B cell (primary cell): Measurements from ENCODE around the gene BYSL. TPM values are rescaled to one million over a fixed set of nuclear protein-coding genes. Genes with fewer than 3 reads are reported as not detected.

ENCODE experiments used
- ATAC-seq: fragments of 200-7000 bp; cut with Tn5 transposase; one replicate; pipeline ENCODE4 v1.10.0; 2021; ENCODE audit warnings: low read depth, mild to moderate bottlenecking, moderate number of reproducible peaks, moderate library complexity
- CTCF ChIA-PET: fragments of 350-600 bp; sonication (Branson Sonifier 250); formaldehyde crosslinking; loops from one replicate; lab custom pipeline; 2021; ENCODE audit warnings: antibody characterized with exemption, inconsistent platforms; lab: Charles Lee
- POLR2A ChIA-PET: fragments of 350-600 bp; sonication (Branson Sonifier 250); formaldehyde crosslinking; loops from one replicate; lab custom pipeline; 2021; ENCODE audit warnings: antibody characterized with exemption; lab: Charles Lee
- DNase-seq: peaks from one replicate; pipeline ENCODE4 v3.0.0; 2013
- H2AFZ ChIP-seq: 2 replicates; pipeline ENCODE4 v1.6.1; 2012; ENCODE audit warnings: mild to moderate bottlenecking, low read depth, low read length; ENCODE audit not compliant: insufficient read depth, poor library complexity, severe bottlenecking
- H3K27ac ChIP-seq, 2 donors: 1 replicate in 1 of 2; 2 replicates in 1 of 2; pipeline ENCODE4 v1.5.1; 2012 to 2013; ENCODE audit warnings: low read length in 2 of 2, mild to moderate bottlenecking in 2 of 2, moderate library complexity in 1 of 2
- H3K27me3 ChIP-seq, 4 experiments: fragments of 200-600 bp in 1 of 4; sonication (generic) in 1 of 4; replicated peaks in 1 of 4; 1 replicate in 2 of 4; 2 replicates in 2 of 4; pipeline versions ENCODE4 v1.6.1 to v1.7.0; 2013 to 2016; ENCODE audit warnings: low read length in 3 of 4, mild to moderate bottlenecking in 2 of 4, mixed read lengths in 1 of 4, moderate library complexity in 1 of 4; ENCODE audit not compliant: insufficient read depth in 4 of 4, control insufficient read depth in 3 of 4; ENCODE audit errors: control extremely low read depth in 1 of 4
- H3K36me3 ChIP-seq, 2 experiments: replicated peaks in 1 of 2; 1 replicate in 1 of 2; 2 replicates in 1 of 2; pipeline versions ENCODE4 v1.6.1 to v1.7.1; 2013; ENCODE audit warnings: low read length in 1 of 2; ENCODE audit not compliant: insufficient read depth in 2 of 2, control insufficient read depth in 1 of 2; ENCODE audit errors: control extremely low read depth in 1 of 2, extremely low read depth in 1 of 2
- H3K4me1 ChIP-seq, 2 donors: fragments of 200-600 bp in 1 of 2; sonication (generic) in 1 of 2; 1 replicate in 1 of 2; 2 replicates in 1 of 2; pipeline versions ENCODE4 v1.5.1 to v1.6.1; 2013 to 2017; ENCODE audit warnings: low read length in 2 of 2; ENCODE audit not compliant: control insufficient read depth in 2 of 2, insufficient read depth in 2 of 2
- H3K4me2 ChIP-seq: replicated peaks from 2 replicates; pipeline ENCODE3; 2012; ENCODE audit warnings: mild to moderate bottlenecking, low read depth, low read length; ENCODE audit not compliant: poor library complexity, severe bottlenecking
- H3K4me3 ChIP-seq, 5 experiments: fragments of 200-600 bp in 1 of 5; sonication (generic) in 1 of 5; 1 replicate in 3 of 5; 2 replicates in 2 of 5; pipeline versions ENCODE4 v1.5.1 to v1.7.0; 2011 to 2016; ENCODE audit warnings: low read length in 4 of 5, mild to moderate bottlenecking in 4 of 5, low read depth in 2 of 5, control low read depth in 1 of 5, moderate library complexity in 1 of 5; ENCODE audit not compliant: insufficient read depth in 1 of 5; ENCODE audit errors: control extremely low read depth in 1 of 5, extremely low read depth in 1 of 5
- H3K79me2 ChIP-seq: fragments of 200-600 bp; sonication (generic); one replicate; pipeline ENCODE4 v1.6.0; 2016; ENCODE audit warnings: low read length; ENCODE audit not compliant: control insufficient read depth, insufficient read depth
- H3K9ac ChIP-seq: fragments of 200-600 bp; sonication (generic); 2 replicates; pipeline ENCODE4 v1.6.1; 2017; ENCODE audit warnings: mild to moderate bottlenecking, low read length, moderate library complexity
- H3K9me3 ChIP-seq, 3 donors: one replicate each; pipeline versions ENCODE4 v1.6.1 to v1.7.1; 2013; ENCODE audit warnings: low read length in 2 of 3; ENCODE audit not compliant: control insufficient read depth in 2 of 3, insufficient read depth in 1 of 3; ENCODE audit errors: control extremely low read depth in 1 of 3
- H4K20me1 ChIP-seq: 2 replicates; pipeline ENCODE4 v1.6.0; 2012; ENCODE audit warnings: mild to moderate bottlenecking, low read length; ENCODE audit not compliant: insufficient read depth, control insufficient read depth, poor library complexity, severe bottlenecking
- H3K27ac Mint-ChIP-seq: one replicate; pipeline ENCODE4 v1.8.0; 2021; ENCODE audit warnings: mixed read lengths
- H3K27me3 Mint-ChIP-seq: one replicate; pipeline ENCODE4 v1.8.0; 2021; ENCODE audit warnings: mixed read lengths
- H3K4me1 Mint-ChIP-seq: one replicate; pipeline ENCODE4 v1.8.0; 2021; ENCODE audit warnings: mixed read lengths
- H3K4me3 Mint-ChIP-seq: one replicate; pipeline ENCODE4 v1.8.0; 2021; ENCODE audit warnings: mixed read lengths
- H3K9me3 Mint-ChIP-seq: one replicate; pipeline ENCODE4 v1.8.0; 2022; ENCODE audit warnings: mixed read lengths; ENCODE audit not compliant: insufficient read depth
- CTCF ChIP-seq: fragments of 200-600 bp; IDR thresholded peaks from one replicate; pipeline ENCODE4 v1.8.0; 2022; ENCODE audit warnings: antibody characterized with exemption, mild to moderate bottlenecking
- EZH2 ChIP-seq: IDR thresholded peaks from 2 replicates; pipeline ENCODE4 v1.6.1; 2012; ENCODE audit warnings: borderline replicate concordance, low read depth, mild to moderate bottlenecking, moderate library complexity, low read length; ENCODE audit not compliant: insufficient read depth, poor library complexity, severe bottlenecking
- whole genome bisulfite sequencing: methylation state at CpG from one replicate; pipeline ENCODE4 v1.1.5; 2013; ENCODE audit warnings: missing lambda C conversion rate; ENCODE audit not compliant: insufficient coverage; 5-methylcytosine and 5-hydroxymethylcytosine counted together
- intact Hi-C: fragments of 100-400 bp; cut with micrococcal nuclease; formaldehyde crosslinking; loops from one replicate; pipeline ENCODE4 v1.10.0; 2022
- polyA plus RNA-seq: library from polyadenylated mRNA; depleted of rRNA; stranded (reverse); fragments of >200 nt; gene quantifications from 2 replicates; pipeline ENCODE4 v1.2.3, GENCODE V29; 2012
- total RNA-seq, 2 donors: library from RNA; stranded (reverse); fragments of 120-200 nt in 1 of 2; gene quantifications; 1 replicate in 1 of 2; 2 replicates in 1 of 2; pipeline versions ENCODE4 v1.2.3 to v1.2.4, GENCODE V29; 2013 to 2022

BYSL gene
- total and polyA plus RNA-seq, 2 donors (not counting 1 experiment from before 2014, with no cell fraction given) = 6.0 to 11.1 TPM

- Histone ChIP-seq H3K4me1 (no peaks in the 10 kb centered on the region), H3K9me3 (no peaks in the 10 kb centered on the region), H3K9ac (no peak overlapping the region), H3K27me3 (no peaks in the 10 kb centered on the region), H2AFZ (no peak overlapping the region), H3K4me2 (no peak overlapping the region), H3K36me3 (peaks cover 0 to 26% of the 10 kb centered on the region in 2 experiments), H4K20me1 (no peaks in the 10 kb centered on the region), H3K4me3 (no peak overlapping the region), H3K27ac (no peak overlapping the region), H3K79me2 (no peaks in the 10 kb centered on the region)
- H3K9me3 Mint-ChIP-seq = no peaks in the 10 kb centered on the region
- H3K27ac Mint-ChIP-seq = no peak overlapping the region
- H3K27me3 Mint-ChIP-seq = no peaks in the 10 kb centered on the region
- TF ChIP-seq EZH2 (no peak), CTCF (peak; percentile 26)
- CTCF ChIA-PET = interaction anchor here (0.8 to 1.5 kb wide), 4 partner anchors 31 to 143 kb away, joined by 3 to 14 read pairs (median 6); no protein-coding TSS in a partner anchor
- WGBS = 80% methylated on average over 1 of the region's 1 CpG
- intact Hi-C loops = loop anchor here (1.0 kb wide), 1 partner anchor 142 kb away; no protein-coding TSS in a partner anchor
- POLR2A ChIA-PET = no interaction called here
- ATAC-seq (no peak), DNase-seq (peak; percentile 47)
- H3K4me1 Mint-ChIP-seq = no peaks in the 10 kb centered on the region
- H3K4me3 Mint-ChIP-seq = no peak overlapping the region
Observed at GRCh38 chr6:41901882-41902519, 19.3 kb upstream of the BYSL start.

GRCh38 chr6:41909727-41910126 is 11.6 kb upstream of the BYSL start:
- Histone ChIP-seq H3K4me1 (no peaks in the 10 kb centered on the region), H3K9me3 (no peaks in the 10 kb centered on the region), H2AFZ (no peak overlapping the region), H3K27ac (no peak overlapping the region), H3K27me3 (no peaks in the 10 kb centered on the region), H3K79me2 (peaks cover 50% of the 10 kb centered on the region), H3K36me3 (peaks cover 3 to 52% of the 10 kb centered on the region in 2 experiments), H3K9ac (no peak overlapping the region), H3K4me2 (no peak overlapping the region), H4K20me1 (peaks cover 4% of the 10 kb centered on the region), H3K4me3 (no peak overlapping the region)
- ChIA-PET CTCF (interaction anchor here (0.9 to 1.3 kb wide), 2 partner anchors 12 to 135 kb away, joined by 3 to 4 read pairs; no protein-coding TSS in a partner anchor), POLR2A (no interaction called here)
- H3K27ac Mint-ChIP-seq = no peak overlapping the region
- no peak overlapping the region for H3K4me3 Mint-ChIP-seq
- H3K27me3 Mint-ChIP-seq = no peaks in the 10 kb centered on the region
- H3K9me3 Mint-ChIP-seq = no peaks in the 10 kb centered on the region
- no peak for TF ChIP-seq CTCF
- no peak for TF ChIP-seq EZH2
- no CpG with 5 or more reads among the region's 1 CpG for WGBS
- peaks cover 8% of the 10 kb centered on the region for H3K4me1 Mint-ChIP-seq
- DNase-seq (no peak), ATAC-seq (no peak)
- intact Hi-C loops = no loop called here
